HEK293 (cell line): ENCODE data around the gene SLMAP.

ENCODE experiments used
- BCL11A ChIP-seq: fragments of 450-650 bp; formaldehyde crosslinking; IDR thresholded peaks from 2 replicates; pipeline ENCODE4 v1.5.1; 2016; ENCODE audit warnings: low read depth, missing biosample characterization, missing genetic modification characterization
- YY1 ChIP-seq: fragments of 450-650 bp; formaldehyde crosslinking; IDR thresholded peaks from 2 replicates; pipeline ENCODE4 v1.5.1; 2018; ENCODE audit warnings: missing biosample characterization, missing genetic modification characterization
- ZNF274 ChIP-seq, 2 experiments: fragments of 200-500 bp in 1 of 2; fragments of 450-650 bp in 1 of 2; sonication (Bioruptor generic) in 1 of 2; formaldehyde crosslinking in 1 of 2; IDR thresholded peaks; 2 replicates each; pipeline versions ENCODE4 v1.5.1 to v1.6.1; 2014 to 2016; ENCODE audit warnings: borderline replicate concordance in 1 of 2, inconsistent platforms in 1 of 2, low read length in 1 of 2, missing biosample characterization in 1 of 2, missing genetic modification characterization in 1 of 2
- ZNF449 ChIP-seq: fragments of 450-650 bp; formaldehyde crosslinking; IDR thresholded peaks from 2 replicates; pipeline ENCODE4 v1.5.1; 2017; ENCODE audit warnings: missing biosample characterization, mild to moderate bottlenecking, missing genetic modification characterization, moderate library complexity
- ZNF48 ChIP-seq: fragments of 450-650 bp; formaldehyde crosslinking; IDR thresholded peaks from 2 replicates; pipeline ENCODE4 v1.5.1; 2016; ENCODE audit warnings: missing biosample characterization, missing genetic modification characterization
- ZNF660 ChIP-seq: fragments of 450-650 bp; IDR thresholded peaks from 2 replicates; pipeline ENCODE4 v1.5.1; 2018; ENCODE audit warnings: missing biosample characterization, mild to moderate bottlenecking, missing genetic modification characterization

- TF ChIP-seq ZNF449 (tag by site-specific recombination) (no peak), ZNF660 (no peak), BCL11A (tag by site-specific recombination) (no peak), YY1 (no peak), ZNF274 (IDR thresholded peaks at IDR 0.05; ENCODE audit: low read length) (no peak), ZNF274 (tag by site-specific recombination; IDR thresholded peaks at IDR 0.05; ENCODE audit: borderline replicate concordance) (no peak), ZNF48 (tag by site-specific recombination) (no peak)
Measured at GRCh38 chr3:57740027-57740426, 16.1 kb upstream of the SLMAP start.
